HUES48 (cell line): ENCODE results near the gene DHRS4.
"Not testable (repeated sequence)": the region's sequence is repeated elsewhere in the genome, so short reads cannot be mapped to it uniquely, and the experiment has no call there.

ENCODE experiments used
- H3K27ac ChIP-seq: one replicate; pipeline ENCODE4 v1.7.0; 2013; ENCODE audit warnings: low read depth, low read length, inconsistent platforms
- H3K27me3 ChIP-seq: 2 replicates; pipeline ENCODE4 v1.6.1; 2013; ENCODE audit warnings: mild to moderate bottlenecking, low read length; ENCODE audit not compliant: control insufficient read depth, insufficient read depth
- H3K36me3 ChIP-seq: 2 replicates; pipeline ENCODE4 v1.6.1; 2013; ENCODE audit warnings: low read length; ENCODE audit not compliant: control insufficient read depth, insufficient read depth
- H3K4me1 ChIP-seq: 2 replicates; pipeline ENCODE4 v1.6.1; 2013; ENCODE audit warnings: mild to moderate bottlenecking, low read length; ENCODE audit not compliant: control insufficient read depth, insufficient read depth
- H3K4me3 ChIP-seq: 2 replicates; pipeline ENCODE4 v1.5.1; 2013; ENCODE audit warnings: mild to moderate bottlenecking, low read depth, low read length
- H3K9ac ChIP-seq: 2 replicates; pipeline ENCODE4 v1.6.1; 2013; ENCODE audit warnings: mild to moderate bottlenecking, low read depth, low read length, moderate library complexity
- H3K9me3 ChIP-seq: 2 replicates; pipeline ENCODE4 v1.6.1; 2013; ENCODE audit warnings: low read length; ENCODE audit not compliant: control insufficient read depth, insufficient read depth

DHRS4 gene

DNA sequence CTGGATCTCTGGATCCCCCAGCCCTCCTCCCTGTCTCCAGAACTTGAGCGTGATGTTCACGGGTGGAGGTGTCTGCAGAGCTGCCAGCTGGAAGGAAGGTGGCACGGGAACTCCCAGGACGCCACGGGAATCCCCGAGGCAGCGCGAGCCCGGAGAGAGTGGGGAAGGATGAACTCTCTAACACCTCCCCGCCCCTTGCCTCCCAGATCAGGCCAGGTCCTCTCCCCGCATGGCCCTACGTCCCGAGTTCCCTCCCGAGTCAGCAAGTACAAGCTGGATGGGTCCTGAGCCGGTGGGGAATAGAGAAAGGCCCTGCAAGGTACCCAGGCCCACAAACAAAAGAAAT, 52.9 kb downstream of the DHRS4 start:
- H3K27ac ChIP-seq, H3K9me3 ChIP-seq, H3K27me3 ChIP-seq, H3K36me3 ChIP-seq, H3K4me1 ChIP-seq, H3K9ac ChIP-seq: not testable (repeated sequence)
- peak overlapping the region; percentile 40; the same call in 1 of the 2 replicates for H3K4me3 ChIP-seq

DNA sequence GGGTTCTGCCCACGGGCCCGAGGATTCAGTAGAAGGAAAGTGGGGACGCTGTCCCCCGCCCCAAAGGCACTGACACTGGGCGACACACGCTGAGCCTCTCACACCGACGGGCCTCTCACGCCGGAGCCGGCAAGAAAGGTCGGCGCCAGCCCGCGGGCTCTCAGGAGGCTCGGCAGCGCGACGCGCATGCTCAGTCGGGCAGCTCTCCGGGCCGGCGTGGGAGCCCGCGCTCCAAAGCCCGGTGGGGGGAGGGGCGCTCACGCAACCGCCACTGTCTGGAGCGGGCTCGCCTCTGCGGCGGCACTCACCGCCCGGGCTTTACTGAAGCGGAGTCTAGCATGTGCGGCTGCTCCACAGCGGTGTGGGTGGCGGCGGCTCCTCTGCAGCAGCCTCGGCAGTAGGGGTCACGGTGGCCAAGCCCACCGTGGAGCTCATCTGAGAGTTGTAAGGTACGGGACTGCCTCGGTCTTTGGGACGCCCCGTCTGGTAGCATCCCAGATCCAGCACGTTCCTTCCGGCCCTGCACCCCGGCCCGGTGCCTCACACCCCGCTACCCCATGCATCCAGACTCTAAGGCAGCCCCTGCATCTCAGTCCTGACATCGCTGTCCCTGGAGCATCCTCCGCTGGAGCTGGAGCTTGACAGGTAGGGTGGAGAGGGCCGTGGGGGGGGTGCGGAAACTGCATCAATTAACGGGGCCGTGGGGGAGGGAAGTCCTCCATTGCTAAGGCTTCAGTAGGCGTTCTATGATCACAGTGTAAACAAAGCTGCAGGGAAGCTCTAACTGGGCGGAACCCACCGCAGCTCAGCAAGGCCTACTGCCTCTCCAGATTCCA, 53.5 kb downstream of the DHRS4 start:
- H3K4me3 ChIP-seq = peak overlapping the region; percentile 40
- not testable (repeated sequence) for H3K9ac ChIP-seq, H3K36me3 ChIP-seq, H3K27me3 ChIP-seq, H3K4me1 ChIP-seq, H3K9me3 ChIP-seq, H3K27ac ChIP-seq

DNA sequence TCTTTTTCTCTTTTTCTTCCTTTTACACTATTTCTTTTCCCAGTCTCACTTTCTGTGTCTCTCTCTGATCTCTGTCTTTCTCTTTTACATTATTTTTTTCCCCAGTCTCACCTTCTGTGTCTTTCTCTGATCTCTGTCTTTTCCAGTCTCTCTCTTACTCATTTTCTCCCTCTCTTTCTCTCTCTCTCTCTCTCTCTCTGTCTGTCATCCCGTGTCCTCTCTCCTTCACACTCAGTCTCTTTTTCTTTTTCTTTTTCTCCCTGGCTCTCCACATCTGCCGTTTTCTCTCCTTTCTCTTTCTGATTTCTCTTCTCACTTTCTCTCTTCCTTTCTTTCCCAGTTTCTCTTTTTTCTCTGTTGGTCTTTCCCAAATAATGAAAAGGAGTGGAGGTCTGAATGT, 57.5 kb downstream of the DHRS4 start:
- Histone ChIP-seq H3K27me3 (no peaks in the 10 kb centered on the region), H3K36me3 (no peaks in the 10 kb centered on the region), H3K4me1 (peaks cover 22% of the 10 kb centered on the region), H3K4me3 (no peak overlapping the region), H3K9me3 (no peaks in the 10 kb centered on the region), H3K9ac (no peak overlapping the region), H3K27ac (no peak overlapping the region)

DNA sequence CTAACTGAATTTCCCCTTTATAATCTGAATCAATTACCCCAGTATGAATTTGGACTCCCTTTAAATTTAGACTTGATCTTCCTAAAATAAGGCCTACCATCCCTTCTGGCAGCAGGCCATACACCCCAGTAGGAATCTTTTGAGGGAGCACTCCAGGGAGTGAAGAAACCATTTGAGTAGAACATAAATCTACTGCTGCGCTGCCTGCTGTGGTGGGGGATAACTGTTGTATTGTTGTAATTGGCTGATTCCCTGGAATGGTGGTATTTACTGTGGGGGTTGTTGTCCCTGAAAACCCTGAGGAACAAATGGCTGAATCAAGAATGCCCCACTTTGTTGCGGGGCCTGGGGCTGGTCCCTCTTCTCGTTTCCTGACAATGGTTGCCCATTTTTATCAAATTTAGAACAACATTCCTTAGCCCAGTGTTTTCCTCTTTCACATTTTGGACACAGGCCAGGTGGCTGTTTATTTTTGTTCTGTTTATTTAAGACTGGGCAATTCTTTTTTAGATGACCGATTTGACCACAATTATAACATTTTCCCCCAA, 59.2 kb downstream of the DHRS4 start:
- Histone ChIP-seq H3K4me1 (peaks cover 22% of the 10 kb centered on the region), H3K27ac (peak overlapping the region; percentile 64)
- not testable (repeated sequence) for H3K9me3 ChIP-seq, H3K36me3 ChIP-seq, H3K4me3 ChIP-seq, H3K27me3 ChIP-seq, H3K9ac ChIP-seq

GRCh38 chr14:24013654-24014514, 60.3 kb downstream of the DHRS4 start:
- no peak overlapping the region for H3K9ac ChIP-seq
- no peak overlapping the region for H3K27ac ChIP-seq
- H3K4me1 ChIP-seq = peaks cover 22% of the 10 kb centered on the region
- no peaks in the 10 kb centered on the region for H3K36me3 ChIP-seq
- no peaks in the 10 kb centered on the region for H3K9me3 ChIP-seq
- no peak overlapping the region for H3K4me3 ChIP-seq
- H3K27me3 ChIP-seq = no peaks in the 10 kb centered on the region

DNA sequence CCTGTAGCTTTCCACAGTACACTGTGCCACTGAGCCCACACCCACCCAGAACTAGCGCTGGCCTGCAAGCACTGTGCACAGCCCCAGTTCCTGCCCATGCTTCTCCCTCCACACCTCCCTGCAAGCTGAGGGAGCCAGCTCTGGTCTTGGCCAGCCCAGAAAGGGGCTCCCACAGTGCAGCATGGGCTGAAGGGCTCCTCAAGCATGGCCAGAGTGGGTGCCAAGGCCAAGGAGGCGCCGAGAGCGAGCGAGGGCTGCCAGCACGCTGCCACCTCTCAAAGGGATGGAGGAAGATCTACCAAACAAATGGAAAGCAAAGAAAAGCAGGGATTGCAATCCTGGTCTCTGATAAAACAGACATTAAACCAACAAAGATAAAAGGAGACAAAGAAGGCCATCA, 62.2 kb downstream of the DHRS4 start:
- H3K9me3 ChIP-seq, H3K27me3 ChIP-seq, H3K4me3 ChIP-seq, H3K27ac ChIP-seq, H3K9ac ChIP-seq, H3K36me3 ChIP-seq: not testable (repeated sequence)
- H3K4me1 ChIP-seq = peaks cover 22% of the 10 kb centered on the region
